PFSK-1 (cell line): Measurements from ENCODE around the gene CDK6.

Experiments used
- FOXP2 ChIP-seq: optimal IDR thresholded peaks from 2 replicates; pipeline ENCODE3; 2011; ENCODE audit warnings: borderline replicate concordance, control low read depth, inconsistent platforms; ENCODE audit not compliant: insufficient read depth; ENCODE audit errors: extremely low read length, extremely low read depth
- POLR2AphosphoS5 ChIP-seq: IDR thresholded peaks from 2 replicates; pipeline ENCODE4 v1.6.1; 2012; ENCODE audit warnings: low read depth, mild to moderate bottlenecking, control low read depth, low read length, moderate library complexity
- REST ChIP-seq, 2 experiments: IDR thresholded peaks; 2 replicates each; pipeline versions ENCODE4 v1.6.1 to v1.8.0; 2011 to 2012; ENCODE audit warnings: low read depth in 2 of 2, low read length in 2 of 2, control low read depth in 1 of 2, inconsistent platforms in 1 of 2, mild to moderate bottlenecking in 1 of 2, moderate library complexity in 1 of 2; ENCODE audit not compliant: insufficient read depth in 1 of 2
- SIN3A ChIP-seq: IDR thresholded peaks from 2 replicates; pipeline ENCODE4 v1.6.1; 2012; ENCODE audit warnings: mild to moderate bottlenecking, low read length, moderate library complexity, borderline replicate concordance; ENCODE audit not compliant: insufficient read depth
- TAF1 ChIP-seq: IDR thresholded peaks from 2 replicates; pipeline ENCODE4 v1.6.1; 2012; ENCODE audit warnings: low read length, control low read depth, borderline replicate concordance; ENCODE audit not compliant: insufficient read depth

CDK6 gene

DNA sequence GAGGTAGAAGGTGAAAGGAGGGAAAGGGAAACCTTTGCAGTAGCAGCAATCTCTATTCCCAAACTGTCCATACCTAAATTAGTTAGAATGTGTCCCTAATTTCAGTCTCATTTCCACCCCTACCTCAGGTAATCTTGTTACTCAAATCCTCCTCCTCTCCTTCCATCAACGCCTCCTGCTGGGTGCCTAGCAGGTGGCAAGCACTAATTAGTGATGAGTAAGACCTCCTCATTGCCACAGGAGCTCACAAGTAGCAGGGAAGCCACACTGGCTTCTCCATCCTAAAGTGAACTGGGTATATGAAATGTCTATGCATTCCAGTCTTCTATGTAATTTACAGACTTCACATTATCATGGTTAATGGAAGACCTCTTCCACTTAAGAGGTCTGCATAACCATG is 220.5 kb downstream of the CDK6 start:
- no peak for TF ChIP-seq REST (IDR thresholded peaks at IDR 0.05; ENCODE audit: insufficient read depth in 1 of 2, low read depth in 2 of 2, low read length in 2 of 2)

DNA sequence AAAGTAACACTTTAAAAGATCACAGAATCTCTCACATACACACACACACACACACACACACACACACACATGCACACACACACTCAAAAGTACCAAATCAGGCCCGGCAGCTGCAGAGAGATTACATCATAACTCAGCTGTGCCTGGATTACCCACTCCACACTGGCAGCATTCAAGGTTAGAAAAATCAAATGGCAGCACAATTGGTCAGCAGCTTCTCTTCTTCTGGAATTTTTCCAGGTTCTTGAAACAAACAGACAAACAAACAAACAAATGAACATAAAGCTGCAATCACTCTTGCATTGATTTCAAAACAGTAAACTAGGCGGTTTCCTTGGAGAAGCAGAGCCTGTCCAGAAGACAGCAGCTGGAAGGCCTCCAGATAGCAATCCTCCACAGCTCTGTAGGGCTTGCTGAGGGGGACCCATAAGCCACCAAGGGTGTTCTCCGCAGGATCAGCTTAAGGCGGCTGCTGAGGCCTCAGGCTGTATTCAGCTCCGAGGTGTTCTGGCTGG is 221.7 kb downstream of the CDK6 start:
- no peak for TF ChIP-seq POLR2AphosphoS5
- no peak for TF ChIP-seq TAF1
- no peak for TF ChIP-seq REST (IDR thresholded peaks at IDR 0.05; ENCODE audit: insufficient read depth in 1 of 2, low read depth in 2 of 2, low read length in 2 of 2)
- no peak for TF ChIP-seq SIN3A
- TF ChIP-seq FOXP2 = no peak

DNA sequence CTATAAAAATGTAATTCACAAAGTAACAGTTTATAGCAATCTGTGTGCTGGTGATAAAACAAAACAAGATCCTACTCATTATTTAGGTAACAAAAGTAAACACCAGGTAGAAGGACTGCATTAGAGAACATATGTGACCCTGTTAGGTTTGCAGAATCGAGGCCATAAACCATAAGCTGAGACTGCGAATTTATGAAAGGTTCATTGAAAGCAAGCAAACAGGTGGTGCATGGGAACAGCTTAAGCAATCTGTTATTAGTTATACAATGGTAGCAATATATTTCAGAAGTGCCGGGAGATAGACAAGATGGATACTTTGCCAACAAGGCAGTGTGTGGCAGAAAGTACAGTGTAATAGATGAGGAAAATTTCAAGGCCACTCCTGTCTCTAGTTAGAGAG is 222.7 kb downstream of the CDK6 start:
- TF ChIP-seq POLR2AphosphoS5 = no peak

DNA sequence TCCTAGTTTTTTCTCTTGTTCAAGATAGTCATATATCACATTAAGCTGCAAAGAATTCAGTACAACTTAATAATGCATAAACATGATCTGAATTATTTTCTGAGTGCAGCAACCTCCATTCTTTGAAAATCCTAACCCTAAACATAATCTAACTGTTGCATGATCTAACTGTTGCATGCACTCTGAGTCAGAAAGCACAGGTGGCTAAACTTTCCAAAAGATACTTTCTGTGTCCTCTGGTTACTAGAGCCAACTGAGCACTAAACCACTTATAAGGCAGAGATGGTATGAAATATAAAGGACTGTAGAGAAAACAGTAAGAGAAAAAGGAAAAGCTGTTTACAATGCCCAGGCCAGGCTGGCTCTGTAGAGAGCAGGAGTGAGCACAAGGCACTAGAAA is 223.2 kb downstream of the CDK6 start:
- TF ChIP-seq TAF1 (no peak), SIN3A (no peak), POLR2AphosphoS5 (no peak), REST (IDR thresholded peaks at IDR 0.05; ENCODE audit: insufficient read depth in 1 of 2, low read depth in 2 of 2, low read length in 2 of 2) (no peak), FOXP2 (no peak)

- no peak for TF ChIP-seq TAF1
- no peak for TF ChIP-seq REST (IDR thresholded peaks at IDR 0.05; ENCODE audit: insufficient read depth in 1 of 2, low read depth in 2 of 2, low read length in 2 of 2)
- TF ChIP-seq POLR2AphosphoS5 = no peak
- no peak for TF ChIP-seq FOXP2
- no peak for TF ChIP-seq SIN3A
Observed at GRCh38 chr7:92612501-92612900, 223.9 kb downstream of the CDK6 start.

- TF ChIP-seq REST (IDR thresholded peaks at IDR 0.05; ENCODE audit: insufficient read depth in 1 of 2, low read depth in 2 of 2, low read length in 2 of 2) = no peak
Observed at GRCh38 chr7:92611735-92612134, 224.6 kb downstream of the CDK6 start.
